ENCODE data around the gene CEP95.

DNA sequence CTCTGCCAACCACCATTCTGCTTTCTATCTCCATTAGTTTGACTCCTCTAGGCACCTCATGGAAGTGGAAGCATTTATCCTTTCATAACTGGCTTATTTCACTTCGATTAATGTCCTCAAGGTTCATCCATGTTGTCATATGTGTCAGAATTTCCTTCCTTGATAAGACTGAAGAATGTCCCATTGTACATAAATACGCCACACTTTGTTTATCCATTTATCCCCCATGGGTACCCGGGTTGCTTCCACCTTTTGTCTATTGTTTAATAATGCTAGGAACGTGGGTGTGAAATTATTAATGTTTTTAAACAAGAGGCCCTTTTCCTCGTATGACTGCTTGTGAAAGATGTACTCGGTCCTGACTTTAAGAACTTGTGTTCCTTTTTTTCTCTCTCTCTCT, 45.0 kb upstream of the CEP95 start:
- TF ChIP-seq, protein P1, sequence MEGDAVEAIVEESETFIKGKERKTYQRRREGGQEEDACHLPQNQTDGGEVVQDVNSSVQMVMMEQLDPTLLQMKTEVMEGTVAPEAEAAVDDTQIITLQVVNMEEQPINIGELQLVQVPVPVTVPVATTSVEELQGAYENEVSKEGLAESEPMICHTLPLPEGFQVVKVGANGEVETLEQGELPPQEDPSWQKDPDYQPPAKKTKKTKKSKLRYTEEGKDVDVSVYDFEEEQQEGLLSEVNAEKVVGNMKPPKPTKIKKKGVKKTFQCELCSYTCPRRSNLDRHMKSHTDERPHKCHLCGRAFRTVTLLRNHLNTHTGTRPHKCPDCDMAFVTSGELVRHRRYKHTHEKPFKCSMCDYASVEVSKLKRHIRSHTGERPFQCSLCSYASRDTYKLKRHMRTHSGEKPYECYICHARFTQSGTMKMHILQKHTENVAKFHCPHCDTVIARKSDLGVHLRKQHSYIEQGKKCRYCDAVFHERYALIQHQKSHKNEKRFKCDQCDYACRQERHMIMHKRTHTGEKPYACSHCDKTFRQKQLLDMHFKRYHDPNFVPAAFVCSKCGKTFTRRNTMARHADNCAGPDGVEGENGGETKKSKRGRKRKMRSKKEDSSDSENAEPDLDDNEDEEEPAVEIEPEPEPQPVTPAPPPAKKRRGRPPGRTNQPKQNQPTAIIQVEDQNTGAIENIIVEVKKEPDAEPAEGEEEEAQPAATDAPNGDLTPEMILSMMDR (IDR thresholded peaks at IDR 0.05) = no peak
- no peak for TF ChIP-seq POLR2A (IDR thresholded peaks at IDR 0.05)
- TF ChIP-seq EP300 (IDR thresholded peaks at IDR 0.05) = no peak

All from ovary (tissue), 3 donors.